HG03196 (cell line): ENCODE data around the gene LEFTY1.
"Not testable (repeated sequence)": the region's sequence is repeated elsewhere in the genome, so short reads cannot be mapped to it uniquely, and the experiment has no call there.

Experiments
- ATAC-seq: cut with Tn5 transposase; IDR thresholded peaks from one replicate; pipeline ENCODE4 v1.9.1; 2021; ENCODE audit not compliant: unreplicated experiment

Gene LEFTY1

GRCh38 chr1:225888898-225889601 is at the start of gene LEFTY1:
Gene LEFTY1 (minus strand): TSS chr1:225889146. CDS start chr1:225889066, 80 bp downstream.
- no peak for ATAC-seq

GRCh38 chr1:225937048-225937968 is 48.4 kb upstream of the LEFTY1 start:
- no peak for ATAC-seq

- no peak for ATAC-seq
These were observed 47.6 kb upstream of the LEFTY1 start for GRCh38 chr1:225936523-225936922.

GRCh38 chr1:225936086-225936485 is 47.1 kb upstream of the LEFTY1 start:
- ATAC-seq = not testable (repeated sequence)

- ATAC-seq = no peak
These were observed 45.8 kb upstream of the LEFTY1 start for GRCh38 chr1:225934711-225935110.

GRCh38 chr1:225933072-225933471 is 44.1 kb upstream of the LEFTY1 start:
- no peak for ATAC-seq

GRCh38 chr1:225931270-225932136 is 42.6 kb upstream of the LEFTY1 start:
- ATAC-seq = no peak

- no peak for ATAC-seq
These were observed 41.6 kb upstream of the LEFTY1 start for GRCh38 chr1:225930566-225930965.

- not testable (repeated sequence) for ATAC-seq
These were observed 40.5 kb upstream of the LEFTY1 start for GRCh38 chr1:225929462-225929861.

- ATAC-seq = no peak
These were observed 39.5 kb upstream of the LEFTY1 start for GRCh38 chr1:225928186-225929175.

GRCh38 chr1:225926551-225927113 is 37.7 kb upstream of the LEFTY1 start:
- no peak for ATAC-seq

GRCh38 chr1:225923692-225924555 is 35.0 kb upstream of the LEFTY1 start, which contains the start of gene PYCR2:
Gene PYCR2 (minus strand): TSS chr1:225924250. CDS start chr1:225924110, 140 bp downstream.
- peak; percentile 98 for ATAC-seq

GRCh38 chr1:225923381-225923691 is 34.4 kb upstream of the LEFTY1 start:
- ATAC-seq = no peak

- ATAC-seq = no peak
These were observed 33.1 kb upstream of the LEFTY1 start for GRCh38 chr1:225921734-225922709.

- no peak for ATAC-seq
These were observed 31.0 kb upstream of the LEFTY1 start for GRCh38 chr1:225919906-225920305.

GRCh38 chr1:225918280-225918679 is 29.3 kb upstream of the LEFTY1 start:
- ATAC-seq = no peak

- no peak for ATAC-seq
These were observed 28.6 kb upstream of the LEFTY1 start for GRCh38 chr1:225917536-225917935.
